Activated CD4-positive, alpha-beta T cell treated with anti-CD3 and anti-CD28 coated beads, Interleukin-2, Interleukin-4, amounts not matched to agents 100 ng/mL and 50 ng/mL, durations not matched to agents 16 hours and 8 hours (primary cell): ENCODE data around the gene LMX1B.
A peak's percentile ranks its signal among the peaks of the same experiment; 100 is the strongest.
"Not testable (repeated sequence)": the region's sequence is repeated elsewhere in the genome, so short reads cannot be mapped to it uniquely, and the experiment has no call there.

ENCODE experiments used
- DNase-seq: peaks from one replicate; pipeline ENCODE4 v3.0.0-alpha.2; 2020; ENCODE audit warnings: low spot score

The LMX1B gene

DNA sequence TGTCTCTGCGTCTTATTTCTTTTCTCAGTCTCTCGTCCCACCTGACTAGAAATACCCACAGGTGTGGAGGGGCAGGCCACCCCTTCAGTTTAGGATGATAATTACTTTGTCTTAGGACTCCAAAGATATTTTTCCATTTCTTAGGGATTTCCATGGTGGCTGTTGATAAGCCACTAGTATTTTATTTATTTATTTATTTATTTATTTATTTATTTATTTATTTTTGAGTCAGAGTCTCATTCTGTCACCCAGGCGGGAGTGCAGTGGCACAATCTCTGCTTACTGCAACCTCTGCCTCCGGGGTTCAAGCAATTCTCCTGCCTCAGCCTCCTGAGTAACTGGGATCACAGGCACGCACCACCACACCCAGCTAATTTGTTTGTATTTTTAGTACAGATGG is 103.7 kb downstream of the LMX1B start:
- DNase-seq, result not testable (repeated sequence)

DNA sequence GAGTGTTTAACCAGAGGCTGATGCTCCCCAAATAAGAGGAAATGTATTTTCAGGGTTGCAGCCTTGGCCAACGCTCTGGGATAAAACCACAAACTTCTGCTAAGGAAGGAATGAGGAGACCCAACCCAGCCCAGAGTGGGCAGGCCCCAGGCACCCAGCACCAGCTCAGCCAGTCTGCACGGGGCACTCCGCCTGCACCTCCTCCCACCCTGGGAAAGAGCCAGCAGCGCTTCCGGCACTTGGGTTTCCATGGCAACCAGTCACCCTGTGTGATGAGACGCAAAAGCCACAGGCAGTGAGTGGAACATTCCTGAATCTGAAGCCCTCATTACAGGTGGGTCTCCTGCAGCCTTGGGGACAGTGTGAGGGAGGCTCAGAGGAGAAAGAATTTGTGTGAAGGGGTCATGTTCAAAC is 105.9 kb downstream of the LMX1B start:
- DNase-seq, result peak; percentile 90

DNA sequence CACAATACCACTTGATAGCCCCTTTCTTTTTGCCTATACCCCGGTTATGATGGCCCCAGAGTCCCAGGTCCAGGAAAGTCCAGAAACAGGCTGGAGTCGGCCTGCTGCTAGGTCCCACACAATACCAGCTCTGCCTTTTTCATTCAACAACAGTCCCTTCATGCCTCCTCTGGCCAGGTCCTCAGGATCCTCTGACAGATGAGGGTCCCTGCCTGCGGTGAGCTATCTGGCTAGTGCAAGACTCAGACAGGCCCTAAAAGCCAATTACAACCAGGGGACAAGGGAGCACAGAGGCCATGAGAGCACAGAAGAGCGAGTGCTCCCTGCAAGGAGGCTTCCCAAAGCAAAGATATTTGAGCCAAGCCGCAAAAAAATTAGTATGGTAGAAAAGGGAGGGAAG is 106.3 kb downstream of the LMX1B start:
- DNase-seq, result no peak

DNA sequence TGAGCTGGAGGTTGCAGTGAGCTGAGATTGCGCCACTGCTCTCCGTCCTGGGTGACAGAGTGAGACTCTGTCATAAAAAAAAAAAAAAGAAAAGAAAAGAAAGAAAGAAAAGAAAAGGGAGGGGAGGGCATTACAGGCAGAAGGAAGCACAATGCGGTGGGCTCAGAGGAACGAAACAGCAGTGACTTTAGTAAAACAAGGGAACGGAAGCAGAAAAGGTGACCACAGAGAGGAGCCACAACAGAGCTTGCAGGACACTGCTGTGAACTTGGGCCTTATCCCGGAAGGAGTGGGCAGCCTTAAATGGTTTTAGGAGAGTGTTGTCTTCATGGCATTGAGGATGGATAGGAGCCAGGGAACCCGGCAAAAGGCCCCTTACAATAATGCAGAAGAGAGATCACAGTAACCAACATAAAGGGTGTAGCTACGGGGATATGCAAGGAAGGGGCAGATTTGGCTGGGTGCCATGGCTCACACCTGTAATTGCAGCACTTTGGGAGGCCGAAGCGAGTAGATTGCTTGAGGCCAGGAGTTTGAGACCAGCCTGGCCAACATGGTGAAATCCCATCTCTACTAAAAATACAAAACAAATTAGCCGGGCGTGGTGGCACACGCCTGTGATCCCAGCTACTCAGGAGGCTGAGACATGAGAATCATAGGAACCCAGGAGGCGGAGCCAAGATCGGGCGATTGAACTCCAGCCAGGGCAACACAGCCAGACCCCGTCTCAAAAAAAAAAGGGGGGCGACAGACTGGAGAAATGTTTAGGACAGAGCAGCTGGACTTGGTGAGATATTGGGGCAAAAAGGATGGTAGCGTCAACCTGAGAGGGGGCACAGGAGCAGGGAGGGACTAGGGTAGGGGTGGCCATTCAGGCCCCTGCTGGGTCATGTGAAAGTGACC is 107.2 kb downstream of the LMX1B start:
- no peak for DNase-seq

DNA sequence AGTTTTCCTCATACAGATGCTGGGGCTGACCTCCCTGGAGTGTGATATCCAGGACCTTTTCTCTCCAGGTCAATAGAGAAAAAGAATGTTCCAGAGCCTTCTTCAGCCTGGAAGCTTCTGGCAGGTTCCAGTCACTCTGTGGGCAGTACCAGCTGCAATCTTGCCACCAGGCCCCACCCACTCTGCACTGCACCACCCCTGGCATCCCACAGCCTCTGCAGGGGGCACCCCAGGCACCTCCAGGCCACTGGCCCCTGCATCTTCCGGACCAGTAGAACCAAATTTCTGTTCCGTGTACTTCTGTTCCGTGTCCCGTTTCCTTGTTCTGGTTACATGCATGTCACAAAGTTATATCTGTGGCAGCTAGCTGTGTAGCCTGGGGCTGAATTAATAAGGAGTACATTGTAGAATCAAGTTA is 107.8 kb downstream of the LMX1B start:
- DNase-seq, result no peak

DNA sequence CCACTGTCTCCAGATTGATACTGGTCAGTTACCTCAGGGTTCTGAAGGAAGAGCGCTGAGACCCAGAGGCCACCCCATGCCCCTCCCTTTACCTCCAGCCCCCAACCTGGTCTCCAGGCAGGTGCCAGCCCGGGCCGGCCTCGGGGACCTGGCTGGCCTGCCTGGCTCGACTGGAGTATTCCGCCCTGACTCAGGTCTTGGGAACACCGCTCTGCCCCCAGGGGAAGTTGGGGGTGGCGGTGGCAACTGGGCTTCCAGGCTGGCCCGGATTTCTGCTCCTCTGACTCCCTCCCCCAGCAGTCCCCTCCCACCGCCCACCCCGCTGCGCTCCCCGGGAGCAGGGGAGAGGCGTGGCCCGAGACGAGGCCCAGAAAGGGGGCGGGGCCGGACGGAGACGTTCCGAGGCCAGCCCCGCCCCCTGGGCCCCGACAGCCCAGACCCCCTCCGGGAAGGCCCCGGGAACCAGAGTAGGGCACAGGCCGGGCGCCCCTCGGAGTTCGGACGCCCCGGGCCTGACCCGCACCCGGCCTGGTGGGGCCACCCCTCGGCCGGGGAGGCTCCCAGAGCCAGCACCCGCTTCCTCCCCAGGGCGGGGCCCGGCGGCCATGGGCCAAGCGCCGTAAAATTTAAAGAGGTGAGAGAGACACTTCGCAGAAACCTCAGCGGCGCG is 108.7 kb downstream of the LMX1B start:
- DNase-seq, result peak; percentile 83

GRCh38 chr9:126722922-126723806 is 109.4 kb downstream of the LMX1B start:
- DNase-seq, result peak; percentile 82

DNA sequence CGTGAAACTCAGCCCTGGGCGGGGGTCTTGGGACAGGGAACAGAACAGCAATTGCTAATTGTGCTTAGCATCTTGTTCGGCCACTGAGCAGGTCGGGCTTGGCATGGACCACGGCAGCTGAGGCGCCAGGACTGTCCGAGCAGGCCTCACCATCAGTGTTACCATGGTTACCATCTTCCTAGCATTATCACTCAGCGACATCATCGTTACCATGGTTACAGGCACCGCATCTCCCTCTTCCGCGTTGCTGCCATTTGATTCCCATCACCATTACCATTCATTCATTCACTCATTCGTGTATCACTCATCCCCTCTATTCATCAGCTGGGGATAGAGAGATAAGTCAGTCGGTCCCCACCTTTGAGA is 110.1 kb downstream of the LMX1B start:
- DNase-seq, result no peak

DNA sequence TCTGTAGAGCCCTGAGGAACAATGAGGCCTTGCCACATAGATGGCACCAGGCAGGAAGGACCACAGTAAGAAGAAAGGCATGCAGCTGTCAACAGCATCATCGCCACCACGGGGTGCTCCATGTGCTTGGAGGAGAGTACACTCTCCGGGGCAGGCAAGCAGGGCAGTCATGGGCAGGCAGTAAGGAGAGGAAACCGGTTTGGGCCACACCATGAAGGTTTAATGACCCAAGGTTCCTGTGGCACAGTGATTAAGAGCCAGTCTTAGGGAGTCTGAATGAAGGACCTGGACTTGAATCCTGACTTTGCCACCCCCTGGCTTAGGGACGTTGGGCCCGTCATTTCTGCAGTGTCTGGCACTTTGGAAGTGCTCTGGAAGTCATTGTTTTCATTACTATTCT is 110.5 kb downstream of the LMX1B start:
- no peak for DNase-seq

- DNase-seq, result not testable (repeated sequence)
Observed at GRCh38 chr9:126725485-126725884, 111.8 kb downstream of the LMX1B start.

GRCh38 chr9:126728210-126728609 is 114.5 kb downstream of the LMX1B start:
- DNase-seq, result not testable (repeated sequence)

DNA sequence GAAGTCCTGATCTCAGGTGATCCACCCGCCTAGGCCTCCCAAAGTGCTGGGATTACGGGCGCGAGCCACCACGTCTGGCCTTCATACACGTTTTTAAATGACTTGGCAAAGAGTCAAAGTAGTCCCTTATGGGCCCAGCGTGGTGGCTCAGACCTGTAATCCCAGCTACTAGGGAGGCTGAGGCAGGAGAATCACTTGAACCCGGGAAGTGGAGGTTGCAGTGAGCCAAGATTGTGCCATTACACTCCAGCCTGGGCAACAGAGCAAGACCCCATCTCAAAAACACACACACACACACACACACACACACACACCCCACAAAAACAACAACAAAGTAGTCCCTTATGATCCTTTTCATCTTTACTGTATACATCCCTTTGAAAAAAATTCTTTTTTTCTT is 116.9 kb downstream of the LMX1B start:
- DNase-seq, result not testable (repeated sequence)

GRCh38 chr9:126733005-126733404 is 119.3 kb downstream of the LMX1B start:
- no peak for DNase-seq

GRCh38 chr9:126734877-126735276 is 121.1 kb downstream of the LMX1B start:
- DNase-seq, result no peak

GRCh38 chr9:126735482-126735881 is 121.8 kb downstream of the LMX1B start:
- DNase-seq, result no peak

- DNase-seq, result no peak
Observed at GRCh38 chr9:126738553-126738952, 124.8 kb downstream of the LMX1B start.

- DNase-seq, result no peak
Observed at GRCh38 chr9:126743041-126743440, 129.3 kb downstream of the LMX1B start.

- DNase-seq, result peak; percentile 52
Observed at GRCh38 chr9:126745574-126746411, 132.1 kb downstream of the LMX1B start.
